ENCODE data around the gene EIF5A2.
"Not testable (repeated sequence)": the region's sequence is repeated elsewhere in the genome, so short reads cannot be mapped to it uniquely, and the experiment has no call there.

The EIF5A2 gene

GRCh38 chr3:170941551-170941950 lies 33.1 kb upstream of the EIF5A2 start:
- DNase-seq (ENCODE audit: low spot score) = no peak
- TF ChIP-seq, protein P1, sequence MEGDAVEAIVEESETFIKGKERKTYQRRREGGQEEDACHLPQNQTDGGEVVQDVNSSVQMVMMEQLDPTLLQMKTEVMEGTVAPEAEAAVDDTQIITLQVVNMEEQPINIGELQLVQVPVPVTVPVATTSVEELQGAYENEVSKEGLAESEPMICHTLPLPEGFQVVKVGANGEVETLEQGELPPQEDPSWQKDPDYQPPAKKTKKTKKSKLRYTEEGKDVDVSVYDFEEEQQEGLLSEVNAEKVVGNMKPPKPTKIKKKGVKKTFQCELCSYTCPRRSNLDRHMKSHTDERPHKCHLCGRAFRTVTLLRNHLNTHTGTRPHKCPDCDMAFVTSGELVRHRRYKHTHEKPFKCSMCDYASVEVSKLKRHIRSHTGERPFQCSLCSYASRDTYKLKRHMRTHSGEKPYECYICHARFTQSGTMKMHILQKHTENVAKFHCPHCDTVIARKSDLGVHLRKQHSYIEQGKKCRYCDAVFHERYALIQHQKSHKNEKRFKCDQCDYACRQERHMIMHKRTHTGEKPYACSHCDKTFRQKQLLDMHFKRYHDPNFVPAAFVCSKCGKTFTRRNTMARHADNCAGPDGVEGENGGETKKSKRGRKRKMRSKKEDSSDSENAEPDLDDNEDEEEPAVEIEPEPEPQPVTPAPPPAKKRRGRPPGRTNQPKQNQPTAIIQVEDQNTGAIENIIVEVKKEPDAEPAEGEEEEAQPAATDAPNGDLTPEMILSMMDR (IDR thresholded peaks at IDR 0.05; ENCODE audit: extremely low read depth, missing control alignments) = no peak

- not testable (repeated sequence) for DNase-seq (ENCODE audit: low spot score)
Observed at GRCh38 chr3:170933039-170933438, 24.6 kb upstream of the EIF5A2 start.

GRCh38 chr3:170923553-170923952 lies 15.1 kb upstream of the EIF5A2 start:
- not testable (repeated sequence) for DNase-seq (ENCODE audit: low spot score)

GRCh38 chr3:170918715-170919114 lies 10.3 kb upstream of the EIF5A2 start:
- TF ChIP-seq, protein P1 (IDR thresholded peaks at IDR 0.05; ENCODE audit: extremely low read depth, missing control alignments) = no peak
- no peak for DNase-seq (ENCODE audit: low spot score)

GRCh38 chr3:170914690-170915089 lies 6.3 kb upstream of the EIF5A2 start:
- TF ChIP-seq, protein P1 (IDR thresholded peaks at IDR 0.05; ENCODE audit: extremely low read depth, missing control alignments) = no peak
- DNase-seq (ENCODE audit: low spot score) = no peak

DNA sequence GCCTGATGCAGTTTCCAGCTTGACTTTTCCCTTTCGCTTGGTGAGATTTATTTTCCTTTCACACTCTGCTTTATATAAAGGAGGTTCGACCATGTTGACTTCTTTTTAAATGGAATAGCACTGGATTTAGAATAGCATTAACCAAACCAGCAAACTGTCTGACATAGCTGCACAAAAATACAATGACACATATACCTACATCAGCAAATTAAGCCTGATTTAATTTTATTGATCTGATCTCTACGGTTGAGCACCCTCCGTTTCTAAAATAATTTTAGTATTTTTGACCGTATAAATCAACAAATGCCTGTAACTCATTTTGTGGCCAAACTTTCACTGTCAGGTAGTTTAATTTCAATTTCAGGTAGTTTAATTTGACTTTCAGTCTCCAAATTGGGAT lies 5.8 kb upstream of the EIF5A2 start:
- DNase-seq (ENCODE audit: low spot score) = no peak
- TF ChIP-seq, protein P1 (IDR thresholded peaks at IDR 0.05; ENCODE audit: extremely low read depth, missing control alignments) = no peak

DNA sequence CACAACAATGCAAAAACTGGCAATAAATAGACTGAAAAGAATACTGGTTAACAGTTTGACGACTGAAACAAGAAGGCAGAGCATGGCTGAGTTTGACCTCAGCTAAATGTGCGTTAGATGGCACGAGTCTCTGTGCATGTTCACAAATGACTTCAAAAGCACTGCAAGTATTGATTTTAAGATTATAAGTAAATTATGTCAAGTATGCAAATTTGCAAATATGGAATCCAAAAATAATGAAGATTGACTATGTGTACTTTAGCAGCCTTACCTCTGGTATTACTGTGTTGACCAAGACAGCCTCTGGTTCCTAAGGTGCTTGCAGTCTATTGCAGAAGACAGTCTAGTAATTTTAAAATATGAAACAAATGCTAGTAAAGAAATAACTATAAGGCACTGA lies 2.6 kb upstream of the EIF5A2 start:
- no peak for DNase-seq (ENCODE audit: low spot score)
- TF ChIP-seq, protein P1 (IDR thresholded peaks at IDR 0.05; ENCODE audit: extremely low read depth, missing control alignments) = no peak

- TF ChIP-seq, protein P1 (IDR thresholded peaks at IDR 0.05; ENCODE audit: extremely low read depth, missing control alignments) = no peak
Observed at GRCh38 chr3:170910542-170910941, 2.1 kb upstream of the EIF5A2 start.

More at GRCh38 chr3:170910542-170910941, 2.1 kb upstream of the EIF5A2 start:
- DNase-seq (ENCODE audit: low spot score) = no peak

Data from GM20000 (cell line).